NB4 (cell line): ENCODE results near the gene PEDS1.

ENCODE experiments used
- MYC ChIP-seq: IDR thresholded peaks from 2 replicates; pipeline ENCODE4 v1.6.1; 2011; ENCODE audit warnings: low read depth, low read length
- POLR2A ChIP-seq: IDR thresholded peaks from 2 replicates; pipeline ENCODE4 v1.6.1; 2011; ENCODE audit warnings: mild to moderate bottlenecking; ENCODE audit not compliant: insufficient read length; ENCODE audit errors: extremely low read depth
- TF ChIP-seq, protein P1 (sequence below): IDR thresholded peaks from one replicate; pipeline ENCODE4 v1.5.1; 2012; ENCODE audit warnings: low read depth, low read length

DNA sequence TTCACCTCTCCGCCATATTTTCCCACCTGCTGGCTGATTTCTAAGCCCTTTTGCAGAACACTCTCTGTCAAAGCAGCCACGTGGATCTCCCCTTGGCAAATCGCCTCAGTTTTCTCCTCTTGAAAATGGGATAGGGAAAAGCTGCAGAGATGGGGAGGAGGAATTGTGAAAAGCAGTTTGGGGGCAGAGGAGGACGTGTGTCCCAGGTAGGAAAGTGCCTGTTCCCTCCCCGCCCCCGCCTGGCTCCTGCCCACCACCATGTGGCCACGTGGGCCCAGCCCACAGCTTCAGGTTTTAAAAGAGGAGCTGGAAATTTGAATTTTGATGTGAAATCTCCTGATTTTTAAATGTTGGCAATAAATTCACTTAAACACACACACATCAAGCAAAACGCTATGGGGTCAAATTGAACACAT, 33.5 kb upstream of the PEDS1 start:
- TF ChIP-seq, protein P1, sequence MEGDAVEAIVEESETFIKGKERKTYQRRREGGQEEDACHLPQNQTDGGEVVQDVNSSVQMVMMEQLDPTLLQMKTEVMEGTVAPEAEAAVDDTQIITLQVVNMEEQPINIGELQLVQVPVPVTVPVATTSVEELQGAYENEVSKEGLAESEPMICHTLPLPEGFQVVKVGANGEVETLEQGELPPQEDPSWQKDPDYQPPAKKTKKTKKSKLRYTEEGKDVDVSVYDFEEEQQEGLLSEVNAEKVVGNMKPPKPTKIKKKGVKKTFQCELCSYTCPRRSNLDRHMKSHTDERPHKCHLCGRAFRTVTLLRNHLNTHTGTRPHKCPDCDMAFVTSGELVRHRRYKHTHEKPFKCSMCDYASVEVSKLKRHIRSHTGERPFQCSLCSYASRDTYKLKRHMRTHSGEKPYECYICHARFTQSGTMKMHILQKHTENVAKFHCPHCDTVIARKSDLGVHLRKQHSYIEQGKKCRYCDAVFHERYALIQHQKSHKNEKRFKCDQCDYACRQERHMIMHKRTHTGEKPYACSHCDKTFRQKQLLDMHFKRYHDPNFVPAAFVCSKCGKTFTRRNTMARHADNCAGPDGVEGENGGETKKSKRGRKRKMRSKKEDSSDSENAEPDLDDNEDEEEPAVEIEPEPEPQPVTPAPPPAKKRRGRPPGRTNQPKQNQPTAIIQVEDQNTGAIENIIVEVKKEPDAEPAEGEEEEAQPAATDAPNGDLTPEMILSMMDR, result no peak
- TF ChIP-seq POLR2A (no peak), MYC (peak; percentile 41; the same call in 1 of the 2 replicates)
